IMR-90 (cell line): ENCODE measurements around the gene MID1. TPM values are rescaled to one million over a fixed set of nuclear protein-coding genes. Genes with fewer than 3 reads are reported as not detected.

ENCODE experiments used
- ATAC-seq: fragments of 200-7000 bp; cut with Tn5 transposase; 2 replicates; pipeline ENCODE4 v1.9.1; 2020; ENCODE audit warnings: low read depth, mild to moderate bottlenecking, moderate library complexity
- BruUV-seq: library from RNA; stranded (reverse); fragments of 400-500 nt; replicated peaks from 2 replicates; lab custom pipeline; 2021; lab: Mats Ljungman, UMichigan
- CTCF ChIA-PET: fragments of 300-600 bp; formaldehyde crosslinking; extraction: SDS; loops from one replicate; lab custom pipeline; 2021; ENCODE audit warnings: antibody characterized with exemption; lab: Yijun Ruan, JAX
- POLR2A ChIA-PET: fragments of 300-600 bp; sonication (Branson Sonifier 250); formaldehyde crosslinking; loops from one replicate; lab custom pipeline; 2022; ENCODE audit warnings: antibody characterized with exemption; ENCODE audit not compliant: unreplicated experiment; lab: Charles Lee
- DNase-seq: peaks from one replicate; pipeline ENCODE4 v3.0.0; 2013
- H2AFZ ChIP-seq: replicated peaks from 2 replicates; pipeline ENCODE3; 2013; ENCODE audit warnings: low read length, mild to moderate bottlenecking; ENCODE audit not compliant: poor library complexity
- H2AK5ac ChIP-seq: 2 replicates; pipeline ENCODE4 v1.6.1; 2013; ENCODE audit warnings: low read depth, low read length, inconsistent platforms
- H2AK9ac ChIP-seq: replicated peaks from 2 replicates; pipeline ENCODE3; 2013; ENCODE audit warnings: mild to moderate bottlenecking, low read depth, low read length, moderate library complexity; ENCODE audit not compliant: poor library complexity
- H2BK120ac ChIP-seq: 2 replicates; pipeline ENCODE4 v1.6.1; 2013; ENCODE audit warnings: low read depth, low read length, inconsistent platforms
- H2BK15ac ChIP-seq: 3 replicates; pipeline ENCODE4 v1.6.1; 2013; ENCODE audit warnings: low read depth, low read length, inconsistent platforms
- H2BK20ac ChIP-seq: 2 replicates; pipeline ENCODE4 v1.6.1; 2013; ENCODE audit warnings: low read depth, mild to moderate bottlenecking, inconsistent platforms, low read length, moderate library complexity
- H2BK5ac ChIP-seq: 2 replicates; pipeline ENCODE4 v1.6.1; 2013; ENCODE audit warnings: mild to moderate bottlenecking, low read depth, low read length, inconsistent platforms; ENCODE audit not compliant: poor library complexity, severe bottlenecking
- H3K14ac ChIP-seq: replicated peaks from 2 replicates; pipeline ENCODE4 v1.6.1; 2013; ENCODE audit warnings: low read depth, low read length, inconsistent platforms
- H3K18ac ChIP-seq: 2 replicates; pipeline ENCODE4 v1.6.1; 2013; ENCODE audit warnings: low read depth, low read length, control low read depth
- H3K23ac ChIP-seq: 2 replicates; pipeline ENCODE4 v1.6.1; 2013; ENCODE audit warnings: low read depth, low read length, inconsistent platforms
- H3K27ac ChIP-seq: 2 replicates; pipeline ENCODE4 v1.5.1; 2013; ENCODE audit warnings: mild to moderate bottlenecking, control low read depth, low read length; ENCODE audit not compliant: insufficient read depth
- H3K27me3 ChIP-seq: 2 replicates; pipeline ENCODE4 v1.6.1; 2013; ENCODE audit warnings: low read length; ENCODE audit not compliant: control insufficient read depth, insufficient read depth
- H3K36me3 ChIP-seq: 2 replicates; pipeline ENCODE4 v1.6.1; 2013; ENCODE audit warnings: low read length, mixed read lengths; ENCODE audit not compliant: control insufficient read depth, insufficient read depth
- H3K4ac ChIP-seq: 2 replicates; pipeline ENCODE4 v1.6.1; 2013; ENCODE audit warnings: low read depth, low read length, inconsistent platforms
- H3K4me1 ChIP-seq: 2 replicates; pipeline ENCODE4 v1.6.1; 2013; ENCODE audit warnings: low read length, mixed read lengths; ENCODE audit not compliant: control insufficient read depth, insufficient read depth
- H3K4me2 ChIP-seq: 2 replicates; pipeline ENCODE4 v1.6.1; 2013; ENCODE audit warnings: low read depth, mild to moderate bottlenecking, control low read depth, low read length, moderate library complexity
- H3K4me3 ChIP-seq: 2 replicates; pipeline ENCODE4 v1.5.1; 2013; ENCODE audit warnings: low read depth, mild to moderate bottlenecking, control low read depth, low read length, moderate library complexity; ENCODE audit not compliant: insufficient read depth
- H3K56ac ChIP-seq: 2 replicates; pipeline ENCODE4 v1.6.1; 2013; ENCODE audit warnings: low read length, inconsistent platforms; ENCODE audit not compliant: insufficient read depth; ENCODE audit errors: extremely low read depth
- H3K79me1 ChIP-seq, 2 experiments: 2 replicates each; pipeline ENCODE4 v1.6.1; 2013; ENCODE audit warnings: low read length in 2 of 2, inconsistent platforms in 1 of 2, low read depth in 1 of 2
- H3K9ac ChIP-seq: 2 replicates; pipeline ENCODE4 v1.6.1; 2013; ENCODE audit warnings: low read depth, low read length, control low read depth
- H3K9me1 ChIP-seq: 2 replicates; pipeline ENCODE4 v1.6.1; 2013; ENCODE audit warnings: low read length, inconsistent platforms; ENCODE audit not compliant: insufficient read depth
- H3K9me3 ChIP-seq: 2 replicates; pipeline ENCODE4 v1.6.1; 2013; ENCODE audit warnings: low read length; ENCODE audit not compliant: control insufficient read depth, insufficient read depth
- H4K20me1 ChIP-seq: 2 replicates; pipeline ENCODE4 v1.6.1; 2013; ENCODE audit warnings: low read length, inconsistent platforms; ENCODE audit not compliant: insufficient read depth
- H4K5ac ChIP-seq: 2 replicates; pipeline ENCODE4 v1.6.1; 2013; ENCODE audit warnings: mild to moderate bottlenecking, low read depth, low read length, control low read depth
- H4K8ac ChIP-seq, 2 experiments: 2 replicates each; pipeline ENCODE4 v1.6.1; 2013; ENCODE audit warnings: low read depth in 2 of 2, low read length in 2 of 2, control low read depth in 1 of 2, inconsistent platforms in 1 of 2
- H4K91ac ChIP-seq: 2 replicates; pipeline ENCODE4 v1.6.1; 2013; ENCODE audit warnings: low read depth, low read length, inconsistent platforms; ENCODE audit not compliant: insufficient read depth
- BHLHE40 ChIP-seq: fragments of 150-350 bp; IDR thresholded peaks from 2 replicates; pipeline ENCODE4 v1.6.1; 2016; ENCODE audit warnings: mild to moderate bottlenecking, low read depth, low read length
- CEBPB ChIP-seq: IDR thresholded peaks from 2 replicates; pipeline ENCODE4 v1.6.1; 2012; ENCODE audit warnings: low read depth, low read length, improper control_type of control experiment
- CHD1 ChIP-seq: IDR thresholded peaks from 2 replicates; pipeline ENCODE4 v1.6.1; 2012; ENCODE audit warnings: low read depth, low read length, improper control_type of control experiment
- ELK1 ChIP-seq: fragments of 150-350 bp; IDR thresholded peaks from 2 replicates; pipeline ENCODE4 v1.6.1; 2016; ENCODE audit warnings: low read depth, mild to moderate bottlenecking, low read length, moderate library complexity, borderline replicate concordance
- FOS ChIP-seq: fragments of 150-350 bp; IDR thresholded peaks from 2 replicates; pipeline ENCODE4 v1.6.1; 2016; ENCODE audit warnings: low read depth, low read length
- MAFK ChIP-seq: IDR thresholded peaks from 2 replicates; pipeline ENCODE4 v1.6.1; 2012; ENCODE audit warnings: low read depth, low read length, improper control_type of control experiment
- MAZ ChIP-seq: IDR thresholded peaks from 2 replicates; pipeline ENCODE4 v1.6.1; 2012; ENCODE audit warnings: low read depth, mild to moderate bottlenecking, low read length, improper control_type of control experiment, moderate library complexity, borderline replicate concordance
- MXI1 ChIP-seq: IDR thresholded peaks from 2 replicates; pipeline ENCODE4 v1.6.1; 2012; ENCODE audit warnings: low read depth, mild to moderate bottlenecking, low read length, moderate library complexity, borderline replicate concordance
- NFE2L2 ChIP-seq: fragments of 150-350 bp; IDR thresholded peaks from 2 replicates; pipeline ENCODE4 v1.6.1; 2016; ENCODE audit warnings: low read depth, mild to moderate bottlenecking, low read length
- POLR2A ChIP-seq: IDR thresholded peaks from 2 replicates; pipeline ENCODE4 v1.6.1; 2012; ENCODE audit warnings: mild to moderate bottlenecking, low read depth, low read length
- RAD21 ChIP-seq: IDR thresholded peaks from 2 replicates; pipeline ENCODE4 v1.6.1; 2012; ENCODE audit warnings: low read length, improper control_type of control experiment
- RCOR1 ChIP-seq: IDR thresholded peaks from 2 replicates; pipeline ENCODE4 v1.6.1; 2012; ENCODE audit warnings: mild to moderate bottlenecking, low read length, improper control_type of control experiment; ENCODE audit not compliant: insufficient replicate concordance
- RFX5 ChIP-seq: IDR thresholded peaks from 2 replicates; pipeline ENCODE4 v1.8.0; 2012; ENCODE audit warnings: low read depth, mild to moderate bottlenecking, low read length, moderate library complexity
- SMC3 ChIP-seq: fragments of 150-350 bp; IDR thresholded peaks from 2 replicates; pipeline ENCODE4 v1.6.1; 2016; ENCODE audit warnings: low read depth, mild to moderate bottlenecking, antibody characterized with exemption, low read length, moderate library complexity
- WGBS, 2 experiments: methylation state at CpG; one replicate each; pipeline versions ENCODE4 v1.1.5 to v1.1.7; 2013; ENCODE audit warnings: missing lambda C conversion rate in 2 of 2; ENCODE audit not compliant: insufficient read length in 1 of 2; ENCODE audit errors: extremely low coverage in 2 of 2; 5-methylcytosine and 5-hydroxymethylcytosine counted together
- dilution Hi-C: fragments of 300-500 bp; cut with HindIII; formaldehyde crosslinking; loops from one replicate; pipeline ENCODE4 v1.14.3; 2018; ENCODE audit warnings: low sequenced_read_pairs; ENCODE audit not compliant: unreplicated experiment
- in situ Hi-C: fragments of 300-500 bp; cut with MboI; formaldehyde crosslinking; loops from 3 replicates; pipeline ENCODE4 v1.14.3; 2019; ENCODE audit warnings: low sequenced_read_pairs, inconsistent platforms, mixed read lengths
- intact Hi-C: fragments of 100-400 bp; cut with micrococcal nuclease; formaldehyde crosslinking; loops from 2 replicates; pipeline ENCODE4 v1.10.0; 2022
- polyA plus RNA-seq, 3 experiments: library from polyadenylated mRNA; depleted of rRNA; stranded (reverse); fragments of >200 nt; gene quantifications; 2 replicates each; pipeline ENCODE4 v1.2.3, GENCODE V29; 2012; ENCODE audit warnings: low replicate concordance in 1 of 3
- total RNA-seq: library from RNA; depleted of rRNA; stranded (reverse); fragments of >200 nt; gene quantifications from 2 replicates; pipeline ENCODE4 v1.2.3, GENCODE V29; 2012
- TF ChIP-seq, protein P1 (sequence below): conservative IDR thresholded peaks from 2 replicates; pipeline ENCODE4 v1.5.1; 2012; ENCODE audit warnings: mild to moderate bottlenecking, low read depth, low read length, improper control_type of control experiment
- TF ChIP-seq, protein P2 (sequence below): fragments of 150-350 bp; IDR thresholded peaks from 2 replicates; pipeline ENCODE4 v1.6.1; 2017; ENCODE audit warnings: mild to moderate bottlenecking, antibody characterized with exemption, low read length, low read depth

The MID1 gene
- total and polyA plus RNA-seq, 2 of the 4 experiments (the other 2 are of a cell fraction) = 37.2 to 106 TPM

DNA sequence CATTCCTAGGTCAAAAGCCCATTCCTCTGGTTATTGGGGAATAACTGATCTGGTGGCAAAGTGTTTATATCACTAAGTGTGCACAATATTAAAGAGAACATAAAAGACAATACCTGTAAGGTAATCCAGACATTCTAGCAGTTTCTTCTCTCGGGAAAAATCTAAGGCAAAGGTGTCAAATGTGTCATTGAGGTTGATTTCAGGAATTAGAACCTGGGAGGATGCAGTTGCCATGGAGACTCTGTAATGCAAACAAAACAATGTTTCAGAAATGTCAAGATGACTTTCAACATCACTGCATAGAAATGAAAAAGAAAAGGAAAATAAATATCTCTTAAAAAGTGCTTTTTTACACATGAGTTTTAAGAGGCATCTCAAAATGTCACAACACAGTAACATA is 145.9 kb downstream of the MID1 start:
- H3K27ac ChIP-seq = no peak overlapping the region
- no peaks in the 10 kb centered on the region for H3K9me3 ChIP-seq
- H2AK5ac ChIP-seq = no peak overlapping the region
- H3K23ac ChIP-seq = no peak overlapping the region
- in situ Hi-C loops (no loop called here), intact Hi-C loops (loop anchor here (5.0 kb wide), 1 partner anchor 143 kb away; no protein-coding TSS in a partner anchor), dilution Hi-C loops (no loop called here)
- H3K27me3 ChIP-seq = no peaks in the 10 kb centered on the region
- ChIA-PET POLR2A (no interaction called here), CTCF (no interaction called here)
- no TSS peak for BruUV-seq
- no peak overlapping the region for H3K9ac ChIP-seq
- no peaks in the 10 kb centered on the region for H4K20me1 ChIP-seq
- WGBS, 2 experiments = no CpG with 5 or more reads among the region's 1 CpG
- ATAC-seq (no peak), DNase-seq (no peak)
- peaks cover 0 to 5% of the 10 kb centered on the region in 2 experiments; a peak in 1 of 4 replicates for H3K79me1 ChIP-seq
- H2AFZ ChIP-seq = no peak overlapping the region
- H3K4ac ChIP-seq = no peak overlapping the region
- peaks cover 8% of the 10 kb centered on the region; the same call in 1 of the 2 replicates for H3K4me1 ChIP-seq
- no peak overlapping the region for H4K8ac ChIP-seq
- no peaks in the 10 kb centered on the region for H3K9me1 ChIP-seq
- H3K4me3 ChIP-seq = no peak overlapping the region
- H2BK120ac ChIP-seq = no peak overlapping the region
- no peak overlapping the region for H4K5ac ChIP-seq
- no peak overlapping the region for H3K56ac ChIP-seq
- H4K91ac ChIP-seq = no peak overlapping the region
- H3K36me3 ChIP-seq = peaks cover 8% of the 10 kb centered on the region
- no peak overlapping the region for H3K4me2 ChIP-seq
- no peak overlapping the region for H3K14ac ChIP-seq
- no peak overlapping the region for H2AK9ac ChIP-seq
- no peak overlapping the region for H2BK15ac ChIP-seq
- H3K18ac ChIP-seq = no peak overlapping the region
- H2BK20ac ChIP-seq = no peak overlapping the region
- no peak for TF ChIP-seq RFX5
- no peak for TF ChIP-seq RAD21
- no peak for TF ChIP-seq CHD1
- TF ChIP-seq MAFK = no peak
- TF ChIP-seq MAZ = no peak
- TF ChIP-seq POLR2A = no peak
- no peak for TF ChIP-seq MXI1
- no peak for TF ChIP-seq RCOR1
- TF ChIP-seq CEBPB = no peak
- TF ChIP-seq, protein P1, sequence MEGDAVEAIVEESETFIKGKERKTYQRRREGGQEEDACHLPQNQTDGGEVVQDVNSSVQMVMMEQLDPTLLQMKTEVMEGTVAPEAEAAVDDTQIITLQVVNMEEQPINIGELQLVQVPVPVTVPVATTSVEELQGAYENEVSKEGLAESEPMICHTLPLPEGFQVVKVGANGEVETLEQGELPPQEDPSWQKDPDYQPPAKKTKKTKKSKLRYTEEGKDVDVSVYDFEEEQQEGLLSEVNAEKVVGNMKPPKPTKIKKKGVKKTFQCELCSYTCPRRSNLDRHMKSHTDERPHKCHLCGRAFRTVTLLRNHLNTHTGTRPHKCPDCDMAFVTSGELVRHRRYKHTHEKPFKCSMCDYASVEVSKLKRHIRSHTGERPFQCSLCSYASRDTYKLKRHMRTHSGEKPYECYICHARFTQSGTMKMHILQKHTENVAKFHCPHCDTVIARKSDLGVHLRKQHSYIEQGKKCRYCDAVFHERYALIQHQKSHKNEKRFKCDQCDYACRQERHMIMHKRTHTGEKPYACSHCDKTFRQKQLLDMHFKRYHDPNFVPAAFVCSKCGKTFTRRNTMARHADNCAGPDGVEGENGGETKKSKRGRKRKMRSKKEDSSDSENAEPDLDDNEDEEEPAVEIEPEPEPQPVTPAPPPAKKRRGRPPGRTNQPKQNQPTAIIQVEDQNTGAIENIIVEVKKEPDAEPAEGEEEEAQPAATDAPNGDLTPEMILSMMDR = no peak
- no peak for TF ChIP-seq NFE2L2
- TF ChIP-seq BHLHE40 = no peak
- TF ChIP-seq ELK1 = no peak
- TF ChIP-seq, protein P2, sequence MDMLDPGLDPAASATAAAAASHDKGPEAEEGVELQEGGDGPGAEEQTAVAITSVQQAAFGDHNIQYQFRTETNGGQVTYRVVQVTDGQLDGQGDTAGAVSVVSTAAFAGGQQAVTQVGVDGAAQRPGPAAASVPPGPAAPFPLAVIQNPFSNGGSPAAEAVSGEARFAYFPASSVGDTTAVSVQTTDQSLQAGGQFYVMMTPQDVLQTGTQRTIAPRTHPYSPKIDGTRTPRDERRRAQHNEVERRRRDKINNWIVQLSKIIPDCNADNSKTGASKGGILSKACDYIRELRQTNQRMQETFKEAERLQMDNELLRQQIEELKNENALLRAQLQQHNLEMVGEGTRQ = no peak
- TF ChIP-seq FOS = no peak
- no peak for TF ChIP-seq SMC3
- H2BK5ac ChIP-seq = no peak overlapping the region
